Adrenal gland (tissue), 12 donors: ENCODE results near the gene HOXD4. TPM values are rescaled to one million over a fixed set of nuclear protein-coding genes. Genes with fewer than 3 reads are reported as not detected.

Source experiments
- DNase-seq, 7 donors: peaks; one replicate each; pipeline ENCODE4 v3.0.0-alpha.2; 2019 to 2020
- H3K27ac ChIP-seq, 5 donors: fragments of 200-600 bp; sonication (generic) in 4 of 5; 1 replicate in 3 of 5; 2 replicates in 2 of 5; pipeline versions ENCODE4 v1.5.1 to v1.8.0; 2016 to 2020; ENCODE audit warnings: mild to moderate bottlenecking in 1 of 5
- H3K27me3 ChIP-seq: fragments of 200-600 bp; 2 replicates; pipeline ENCODE4 v1.8.0; 2021
- H3K36me3 ChIP-seq, 2 donors: fragments of 200-600 bp; replicated peaks in 1 of 2; 1 replicate in 1 of 2; 2 replicates in 1 of 2; pipeline versions ENCODE4 v1.5.1 to v1.8.0; 2018 to 2022
- H3K4me1 ChIP-seq, 2 donors: fragments of 200-600 bp; replicated peaks in 1 of 2; 1 replicate in 1 of 2; 2 replicates in 1 of 2; pipeline versions ENCODE4 v1.5.1 to v1.8.0; 2018 to 2021
- H3K4me3 ChIP-seq, 4 donors: fragments of 200-600 bp; sonication (generic) in 3 of 4; one replicate each; pipeline ENCODE4 v1.5.1; 2016 to 2018
- H3K9me3 ChIP-seq, 3 donors: fragments of 200-600 bp; sonication (generic) in 1 of 3; replicated peaks in 1 of 3; 1 replicate in 2 of 3; 2 replicates in 1 of 3; pipeline versions ENCODE4 v1.5.1 to v1.8.0; 2016 to 2021
- CTCF ChIP-seq, 6 experiments: fragments of 450-650 bp in 4 of 6; fragments of 200-600 bp in 2 of 6; sonication (generic) in 1 of 6; IDR thresholded peaks; 1 replicate in 5 of 6; 2 replicates in 1 of 6; pipeline versions ENCODE4 v1.5.1 to v1.8.0; 2016 to 2021; ENCODE audit warnings: antibody characterized with exemption in 6 of 6, mild to moderate bottlenecking in 2 of 6, moderate library complexity in 1 of 6
- POLR2A ChIP-seq, 2 donors: fragments of 450-650 bp; IDR thresholded peaks; one replicate each; pipeline ENCODE4 v1.6.1; 2017; ENCODE audit warnings: antibody characterized with exemption in 2 of 2, mild to moderate bottlenecking in 2 of 2, moderate library complexity in 1 of 2
- WGBS, 4 donors: extraction: QIAGEN DNeasy Blood & Tissue Kit in 2 of 4; methylation state at CpG; one replicate each; pipeline versions ENCODE4 v1.1.5 to v1.1.7; 2013 to 2017; 5-methylcytosine and 5-hydroxymethylcytosine counted together
- intact Hi-C, 2 donors: fragments of 100-400 bp; cut with DNase I; formaldehyde crosslinking; loops; one replicate each; pipeline versions ENCODE4 v1.14.1 to v1.15.0; 2022 to 2023
- polyA plus RNA-seq, 3 donors: library from polyadenylated mRNA; stranded (reverse); fragments of 200-250 nt in 2 of 3; fragments of 350-450 nt in 1 of 3; fragmentation: Illumina TruSeq in 1 of 3; extraction: RNeasy Lipid Tissue Mini Kit (QIAGEN cat#74804) in 1 of 3; gene quantifications; one replicate each; pipeline ENCODE4 v1.2.3, GENCODE V29; 2013 to 2014
- total RNA-seq, 9 donors: library from RNA; depleted of rRNA in 4 of 9; stranded (reverse); fragments of >200 nt in 4 of 9; fragments of 120-200 nt in 1 of 9; fragmentation: NEBNext Ultra II Directional in 1 of 9; extraction: Animal tissue kit (Norgen Biotek cat#: 25700) in 1 of 9; gene quantifications; one replicate each; pipeline versions ENCODE4 v1.1.0 to v1.2.4, GENCODE V29; 2013 to 2023
- donor health status: healthy with polysubstance abuse.
- donor health status: Bipolar disorder and iron deficiency.
- donor health status: DM: yes; HTN: yes; CAD: no.
- donor health status: DM: no; HTN: no; CAD: no.
- donor health status: DM: no; HTN: no; CAD: no.
- donor health status: DM: yes; HTN: yes; CAD: no.

Gene HOXD4
- total and polyA plus RNA-seq, 12 donors: 1.9 to 38.5 (median 9.3) TPM

- 73 to 81% (median 74%) methylated on average over 6 of the region's 6 CpGs for WGBS, 4 donors
- intact Hi-C loops: loop anchor here (5.0 to 10.0 kb wide), 6 partner anchors 332 to 1027 kb away; no protein-coding TSS in a partner anchor
- H3K27ac ChIP-seq: no peak overlapping the region
- peaks cover 0 to 17% of the 10 kb centered on the region in 2 donors for H3K4me1 ChIP-seq
- no peaks in the 10 kb centered on the region for H3K36me3 ChIP-seq
- TF ChIP-seq POLR2A (IDR thresholded peaks at IDR 0.05) (no peak), CTCF (IDR thresholded peaks at IDR 0.05) (no peak)
- no peak overlapping the region for H3K4me3 ChIP-seq
- peaks cover 9% of the 10 kb centered on the region for H3K27me3 ChIP-seq
- H3K9me3 ChIP-seq: no peaks in the 10 kb centered on the region
- peak in 1 of 7 donors; percentile 14 for DNase-seq
These were observed 25.6 kb upstream of the HOXD4 start for GRCh38 chr2:176125772-176126054.

- DNase-seq: peak in 6 of 7 donors; percentile 74 to 91 (median 79)
- no peaks in the 10 kb centered on the region for H3K9me3 ChIP-seq
- WGBS, 4 donors: 10 to 14% (median 12%) methylated on average over 13 of the region's 13 CpGs
- peaks cover 4 to 17% of the 10 kb centered on the region in 2 donors for H3K4me1 ChIP-seq
- no peaks in the 10 kb centered on the region for H3K36me3 ChIP-seq
- H3K27ac ChIP-seq: no peak overlapping the region
- H3K27me3 ChIP-seq: no peaks in the 10 kb centered on the region
- peak; percentile 83 to 99 (median 91) for TF ChIP-seq CTCF (IDR thresholded peaks at IDR 0.05)
- no peak for TF ChIP-seq POLR2A (IDR thresholded peaks at IDR 0.05)
- intact Hi-C loops: loop anchor here (5.0 to 10.0 kb wide), 6 partner anchors 330 to 1025 kb away; no protein-coding TSS in a partner anchor
- H3K4me3 ChIP-seq: peak overlapping the region in 1 of 4 donors; percentile 1
These were observed 24.2 kb upstream of the HOXD4 start for GRCh38 chr2:176126929-176127773.

GRCh38 chr2:176127774-176128072, 23.6 kb upstream of the HOXD4 start:
- H3K27me3 ChIP-seq: no peaks in the 10 kb centered on the region
- no peak for TF ChIP-seq POLR2A (IDR thresholded peaks at IDR 0.05)
- no peak for TF ChIP-seq CTCF (IDR thresholded peaks at IDR 0.05)
- peak overlapping the region in 2 of 5 donors; percentile 89 to 97 for H3K27ac ChIP-seq
- 51 to 74% (median 63%) methylated on average over 4 of the region's 4 CpGs for WGBS, 4 donors
- intact Hi-C loops: loop anchor here (5.0 to 10.0 kb wide), 6 partner anchors 330 to 1025 kb away; no protein-coding TSS in a partner anchor
- no peak for DNase-seq
- no peaks in the 10 kb centered on the region for H3K36me3 ChIP-seq
- no peaks in the 10 kb centered on the region for H3K9me3 ChIP-seq
- H3K4me3 ChIP-seq: peak overlapping the region in 1 of 4 donors; percentile 2
- H3K4me1 ChIP-seq: peaks cover 4 to 16% of the 10 kb centered on the region in 2 donors

GRCh38 chr2:176128172-176128981, 23.0 kb upstream of the HOXD4 start:
- intact Hi-C loops: loop anchor here (5.0 to 10.0 kb wide), 6 partner anchors 329 to 1024 kb away; no protein-coding TSS in a partner anchor
- 33 to 62% (median 47%) methylated on average over 39 to 49 of the region's 49 CpGs for WGBS, 4 donors
- peaks cover 0 to 2% of the 10 kb centered on the region in 2 donors for H3K36me3 ChIP-seq
- no peaks in the 10 kb centered on the region for H3K9me3 ChIP-seq
- H3K27me3 ChIP-seq: no peaks in the 10 kb centered on the region
- H3K4me3 ChIP-seq: peak overlapping the region in 2 of 4 donors; percentile 42 to 78
- peaks cover 4 to 22% of the 10 kb centered on the region in 2 donors for H3K4me1 ChIP-seq
- peak in 1 of 7 donors; percentile 33 for DNase-seq
- TF ChIP-seq CTCF (IDR thresholded peaks at IDR 0.05) (no peak), POLR2A (IDR thresholded peaks at IDR 0.05) (no peak)
- H3K27ac ChIP-seq: peak overlapping the region in 4 of 5 donors; percentile 86 to 99 (median 93)
